MM.1S (cell line): ENCODE measurements around the gene UBIAD1.

Experiments
- EZH2 ChIP-seq: fragments of 300-600 bp; sonication (generic); optimal IDR thresholded peaks from 2 replicates; pipeline ENCODE3; 2017; ENCODE audit warnings: low read depth, mild to moderate bottlenecking, antibody characterized with exemption, low read length, mixed read lengths
- TF ChIP-seq, protein P1 (sequence below): fragments of 300-600 bp; sonication (generic); IDR thresholded peaks from 2 replicates; pipeline ENCODE4 v1.5.1; 2016; ENCODE audit warnings: antibody characterized with exemption, low read length, mixed read lengths

DNA sequence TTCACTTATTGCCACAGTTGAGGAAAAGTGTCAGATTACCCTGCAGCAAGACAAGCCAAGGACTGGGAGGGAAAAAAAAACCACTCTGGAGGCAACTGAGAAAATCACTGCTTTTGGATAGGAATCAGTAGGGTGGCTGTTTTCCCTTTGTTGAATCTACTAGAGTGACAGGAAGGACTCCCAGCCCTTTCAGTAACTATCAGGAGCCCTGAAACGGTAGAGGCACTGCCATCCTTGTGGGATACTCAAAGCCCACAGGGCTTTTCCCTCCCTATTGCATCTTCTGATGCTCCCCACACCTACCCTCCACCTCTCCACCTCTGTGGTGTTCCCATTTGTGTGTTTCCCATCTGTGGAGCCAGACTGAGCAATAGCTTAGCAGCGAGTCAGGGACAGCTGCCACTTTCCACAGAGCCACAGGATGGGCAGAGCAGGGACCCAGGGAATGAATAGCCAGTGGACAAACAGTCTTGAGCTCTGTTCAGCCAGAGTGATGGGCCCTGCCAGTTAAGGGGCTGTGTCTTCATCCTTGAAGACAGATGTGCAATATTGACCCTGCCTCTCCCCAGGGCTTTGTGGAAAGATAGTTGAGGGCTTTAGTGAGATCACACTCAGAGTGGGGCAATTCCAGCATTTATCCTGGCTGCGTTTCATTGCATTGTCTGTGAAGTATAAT is 13.9 kb downstream of the UBIAD1 start:
- no peak for TF ChIP-seq EZH2
- TF ChIP-seq, protein P1, sequence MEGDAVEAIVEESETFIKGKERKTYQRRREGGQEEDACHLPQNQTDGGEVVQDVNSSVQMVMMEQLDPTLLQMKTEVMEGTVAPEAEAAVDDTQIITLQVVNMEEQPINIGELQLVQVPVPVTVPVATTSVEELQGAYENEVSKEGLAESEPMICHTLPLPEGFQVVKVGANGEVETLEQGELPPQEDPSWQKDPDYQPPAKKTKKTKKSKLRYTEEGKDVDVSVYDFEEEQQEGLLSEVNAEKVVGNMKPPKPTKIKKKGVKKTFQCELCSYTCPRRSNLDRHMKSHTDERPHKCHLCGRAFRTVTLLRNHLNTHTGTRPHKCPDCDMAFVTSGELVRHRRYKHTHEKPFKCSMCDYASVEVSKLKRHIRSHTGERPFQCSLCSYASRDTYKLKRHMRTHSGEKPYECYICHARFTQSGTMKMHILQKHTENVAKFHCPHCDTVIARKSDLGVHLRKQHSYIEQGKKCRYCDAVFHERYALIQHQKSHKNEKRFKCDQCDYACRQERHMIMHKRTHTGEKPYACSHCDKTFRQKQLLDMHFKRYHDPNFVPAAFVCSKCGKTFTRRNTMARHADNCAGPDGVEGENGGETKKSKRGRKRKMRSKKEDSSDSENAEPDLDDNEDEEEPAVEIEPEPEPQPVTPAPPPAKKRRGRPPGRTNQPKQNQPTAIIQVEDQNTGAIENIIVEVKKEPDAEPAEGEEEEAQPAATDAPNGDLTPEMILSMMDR = no peak
